Liver (tissue), 9 donors: ENCODE data around the gene EFCC1. TPM values are rescaled to one million over a fixed set of nuclear protein-coding genes. Genes with fewer than 3 reads are reported as not detected.

Experiments used
- DNase-seq: peaks from one replicate; pipeline ENCODE4 v3.0.0-alpha.2; 2017; ENCODE audit warnings: low spot score
- H3K27ac ChIP-seq, 2 donors: one replicate each; pipeline ENCODE4 v1.7.0; 2013; ENCODE audit warnings: inconsistent platforms in 2 of 2, low read length in 2 of 2, control low read depth in 1 of 2, low read depth in 1 of 2, mild to moderate bottlenecking in 1 of 2
- H3K27me3 ChIP-seq, 4 donors: one replicate each; pipeline versions ENCODE4 v1.6.1 to v1.7.0; 2013; ENCODE audit warnings: low read length in 3 of 4, inconsistent platforms in 1 of 4, mild to moderate bottlenecking in 1 of 4, moderate library complexity in 1 of 4; ENCODE audit not compliant: control insufficient read depth in 4 of 4, insufficient read depth in 4 of 4
- H3K36me3 ChIP-seq, 4 donors: one replicate each; pipeline versions ENCODE4 v1.6.1 to v1.7.0; 2013; ENCODE audit warnings: low read length in 3 of 4, mild to moderate bottlenecking in 3 of 4, low read depth in 1 of 4, moderate library complexity in 1 of 4; ENCODE audit not compliant: control insufficient read depth in 4 of 4, insufficient read depth in 3 of 4
- H3K4me1 ChIP-seq, 4 donors: one replicate each; pipeline versions ENCODE4 v1.6.1 to v1.7.0; 2013; ENCODE audit warnings: low read length in 3 of 4, mild to moderate bottlenecking in 3 of 4, moderate library complexity in 1 of 4; ENCODE audit not compliant: control insufficient read depth in 4 of 4, insufficient read depth in 4 of 4
- H3K4me3 ChIP-seq, 3 donors: one replicate each; pipeline versions ENCODE4 v1.6.1 to v1.7.0; 2013; ENCODE audit warnings: low read length in 3 of 3, control low read depth in 1 of 3, low read depth in 1 of 3, mild to moderate bottlenecking in 1 of 3
- H3K9ac ChIP-seq, 2 donors: one replicate each; pipeline ENCODE4 v1.7.0; 2013; ENCODE audit warnings: low read length in 2 of 2, mild to moderate bottlenecking in 2 of 2, moderate library complexity in 2 of 2, control low read depth in 1 of 2, low read depth in 1 of 2
- H3K9me3 ChIP-seq, 4 donors: one replicate each; pipeline versions ENCODE4 v1.6.1 to v1.7.0; 2013; ENCODE audit warnings: low read length in 3 of 4; ENCODE audit not compliant: control insufficient read depth in 4 of 4
- FOXA1 ChIP-seq: IDR thresholded peaks from 2 replicates; pipeline ENCODE4 v1.6.1; 2016; ENCODE audit warnings: antibody characterized with exemption
- FOXA2 ChIP-seq: IDR thresholded peaks from 2 replicates; pipeline ENCODE4 v1.6.1; 2016; ENCODE audit warnings: antibody characterized with exemption
- GABPA ChIP-seq, 2 donors: IDR thresholded peaks in 1 of 2; conservative IDR thresholded peaks in 1 of 2; 2 replicates each; pipeline ENCODE4 v1.6.1; 2016; ENCODE audit warnings: antibody characterized with exemption in 2 of 2, mild to moderate bottlenecking in 1 of 2, moderate library complexity in 1 of 2
- HNF4A ChIP-seq, 2 donors: conservative IDR thresholded peaks; 2 replicates each; pipeline ENCODE4 v1.6.1; 2016; ENCODE audit warnings: antibody characterized with exemption in 2 of 2, mild to moderate bottlenecking in 2 of 2
- HNF4G ChIP-seq: IDR thresholded peaks from 2 replicates; pipeline ENCODE4 v1.6.1; 2016; ENCODE audit warnings: antibody characterized with exemption
- JUND ChIP-seq, 2 donors: IDR thresholded peaks; 2 replicates each; pipeline ENCODE4 v1.6.1; 2016; ENCODE audit warnings: antibody characterized with exemption in 2 of 2
- RAD21 ChIP-seq, 2 donors: IDR thresholded peaks; 2 replicates each; pipeline ENCODE4 v1.6.1; 2016; ENCODE audit warnings: antibody characterized with exemption in 2 of 2, mild to moderate bottlenecking in 2 of 2
- RXRA ChIP-seq, 2 donors: IDR thresholded peaks; 2 replicates each; pipeline ENCODE4 v1.6.1; 2017 to 2018; ENCODE audit warnings: antibody characterized with exemption in 2 of 2, mild to moderate bottlenecking in 1 of 2
- SP1 ChIP-seq: IDR thresholded peaks from 2 replicates; pipeline ENCODE4 v1.6.1; 2018; ENCODE audit warnings: antibody characterized with exemption, mild to moderate bottlenecking
- TAF1 ChIP-seq: conservative IDR thresholded peaks from 2 replicates; pipeline ENCODE4 v1.6.1; 2016; ENCODE audit warnings: antibody characterized with exemption, mild to moderate bottlenecking
- WGBS: extraction: QIAGEN DNeasy Blood & Tissue Kit; methylation state at CpG from one replicate; pipeline ENCODE4 v1.1.7; 2013; 5-methylcytosine and 5-hydroxymethylcytosine counted together
- polyA plus RNA-seq, 2 donors: library from polyadenylated mRNA; stranded (reverse) in 1 of 2; unstranded in 1 of 2; fragments of 200-250 nt in 1 of 2; fragments of >200 nt in 1 of 2; fragmentation: Nextera tagmentation in 1 of 2; extraction: Ambion mirVana in 1 of 2; gene quantifications; one replicate each; pipeline versions ENCODE4 v1.2.1 to v1.2.3, GENCODE V29; 2013 to 2015
- total RNA-seq, 2 donors: library from RNA; depleted of rRNA; stranded (reverse); fragments of >200 nt; gene quantifications; one replicate each; pipeline ENCODE4 v1.2.3, GENCODE V29; 2014
- TF ChIP-seq, protein P1 (sequence below): IDR thresholded peaks from 2 replicates; pipeline ENCODE4 v1.6.1; 2016; ENCODE audit warnings: antibody characterized with exemption
- TF ChIP-seq, protein P2 (sequence below): IDR thresholded peaks from 2 replicates; pipeline ENCODE4 v1.6.1; 2016; ENCODE audit warnings: antibody characterized with exemption, mild to moderate bottlenecking
- TF ChIP-seq, protein P3 (sequence below): IDR thresholded peaks from 2 replicates; pipeline ENCODE4 v1.6.1; 2016; ENCODE audit warnings: antibody characterized with exemption
- TF ChIP-seq, protein P4 (sequence below): fragments of 150-350 bp; IDR thresholded peaks from 2 replicates; pipeline ENCODE4 v1.5.1; 2017; ENCODE audit warnings: improper control_type of control experiment, low read depth, low read length; ENCODE audit not compliant: missing input control
- donor health status: healthy.
- donor health status: healthy.
- donor health status: healthy.
- donor health status: healthy.
- donor health status: healthy.

EFCC1 gene
- total and polyA plus RNA-seq, 4 donors: 0.08 to 1.0 (median 0.24) TPM

DNA sequence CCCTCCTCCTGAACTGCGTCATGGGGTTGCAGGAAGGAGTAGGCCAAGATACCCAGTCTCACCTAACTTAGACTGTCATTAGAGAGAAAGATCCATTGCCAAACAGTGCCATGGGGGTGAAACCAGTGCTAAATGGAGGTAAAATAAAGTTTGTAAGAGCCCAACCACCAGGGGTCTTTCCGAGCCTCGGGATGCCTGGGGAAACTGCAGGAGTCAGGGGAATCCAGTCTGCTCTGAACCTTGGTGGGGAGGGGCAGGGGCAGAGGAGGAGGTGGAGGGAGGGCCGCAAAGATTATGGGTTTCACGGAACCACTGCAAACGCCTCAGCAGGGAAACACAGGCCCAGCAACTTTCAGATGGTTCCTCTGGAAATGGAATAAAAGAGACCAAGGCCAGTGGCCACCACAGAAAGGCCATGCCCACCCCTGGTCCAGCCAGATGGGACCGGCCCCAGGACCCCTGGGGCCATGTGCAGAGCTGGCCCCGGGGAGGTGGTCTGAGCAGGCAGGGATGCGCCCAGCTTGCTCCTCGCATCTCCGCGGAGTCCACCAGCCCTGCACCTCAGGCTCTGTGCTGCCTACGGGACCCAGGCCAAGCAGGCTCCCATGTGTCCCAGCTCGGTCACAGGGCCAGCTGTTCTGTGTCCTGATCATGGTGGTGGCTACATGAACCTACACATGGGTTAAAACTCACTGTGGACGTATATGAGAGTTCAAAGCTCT, 39.6 kb downstream of the EFCC1 start:
- H3K4me1 ChIP-seq: peaks cover 0 to 3% (median 2%) of the 10 kb centered on the region in 4 donors
- no peaks in the 10 kb centered on the region for H3K9me3 ChIP-seq
- no peaks in the 10 kb centered on the region for H3K36me3 ChIP-seq
- TF ChIP-seq, protein P1, sequence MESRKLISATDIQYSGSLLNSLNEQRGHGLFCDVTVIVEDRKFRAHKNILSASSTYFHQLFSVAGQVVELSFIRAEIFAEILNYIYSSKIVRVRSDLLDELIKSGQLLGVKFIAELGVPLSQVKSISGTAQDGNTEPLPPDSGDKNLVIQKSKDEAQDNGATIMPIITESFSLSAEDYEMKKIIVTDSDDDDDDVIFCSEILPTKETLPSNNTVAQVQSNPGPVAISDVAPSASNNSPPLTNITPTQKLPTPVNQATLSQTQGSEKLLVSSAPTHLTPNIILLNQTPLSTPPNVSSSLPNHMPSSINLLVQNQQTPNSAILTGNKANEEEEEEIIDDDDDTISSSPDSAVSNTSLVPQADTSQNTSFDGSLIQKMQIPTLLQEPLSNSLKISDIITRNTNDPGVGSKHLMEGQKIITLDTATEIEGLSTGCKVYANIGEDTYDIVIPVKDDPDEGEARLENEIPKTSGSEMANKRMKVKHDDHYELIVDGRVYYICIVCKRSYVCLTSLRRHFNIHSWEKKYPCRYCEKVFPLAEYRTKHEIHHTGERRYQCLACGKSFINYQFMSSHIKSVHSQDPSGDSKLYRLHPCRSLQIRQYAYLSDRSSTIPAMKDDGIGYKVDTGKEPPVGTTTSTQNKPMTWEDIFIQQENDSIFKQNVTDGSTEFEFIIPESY: no peak
- TF ChIP-seq TAF1 (no peak), FOXA2 (no peak), JUND (IDR thresholded peaks at IDR 0.05) (no peak), FOXA1 (no peak), HNF4G (no peak), GABPA (IDR thresholded peaks at IDR 0.05 in 1 of 2, conservative IDR thresholded peaks at IDR 0.05 in 1 of 2) (no peak)
- TF ChIP-seq, protein P2, sequence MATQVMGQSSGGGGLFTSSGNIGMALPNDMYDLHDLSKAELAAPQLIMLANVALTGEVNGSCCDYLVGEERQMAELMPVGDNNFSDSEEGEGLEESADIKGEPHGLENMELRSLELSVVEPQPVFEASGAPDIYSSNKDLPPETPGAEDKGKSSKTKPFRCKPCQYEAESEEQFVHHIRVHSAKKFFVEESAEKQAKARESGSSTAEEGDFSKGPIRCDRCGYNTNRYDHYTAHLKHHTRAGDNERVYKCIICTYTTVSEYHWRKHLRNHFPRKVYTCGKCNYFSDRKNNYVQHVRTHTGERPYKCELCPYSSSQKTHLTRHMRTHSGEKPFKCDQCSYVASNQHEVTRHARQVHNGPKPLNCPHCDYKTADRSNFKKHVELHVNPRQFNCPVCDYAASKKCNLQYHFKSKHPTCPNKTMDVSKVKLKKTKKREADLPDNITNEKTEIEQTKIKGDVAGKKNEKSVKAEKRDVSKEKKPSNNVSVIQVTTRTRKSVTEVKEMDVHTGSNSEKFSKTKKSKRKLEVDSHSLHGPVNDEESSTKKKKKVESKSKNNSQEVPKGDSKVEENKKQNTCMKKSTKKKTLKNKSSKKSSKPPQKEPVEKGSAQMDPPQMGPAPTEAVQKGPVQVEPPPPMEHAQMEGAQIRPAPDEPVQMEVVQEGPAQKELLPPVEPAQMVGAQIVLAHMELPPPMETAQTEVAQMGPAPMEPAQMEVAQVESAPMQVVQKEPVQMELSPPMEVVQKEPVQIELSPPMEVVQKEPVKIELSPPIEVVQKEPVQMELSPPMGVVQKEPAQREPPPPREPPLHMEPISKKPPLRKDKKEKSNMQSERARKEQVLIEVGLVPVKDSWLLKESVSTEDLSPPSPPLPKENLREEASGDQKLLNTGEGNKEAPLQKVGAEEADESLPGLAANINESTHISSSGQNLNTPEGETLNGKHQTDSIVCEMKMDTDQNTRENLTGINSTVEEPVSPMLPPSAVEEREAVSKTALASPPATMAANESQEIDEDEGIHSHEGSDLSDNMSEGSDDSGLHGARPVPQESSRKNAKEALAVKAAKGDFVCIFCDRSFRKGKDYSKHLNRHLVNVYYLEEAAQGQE: no peak
- no peak overlapping the region for H3K27ac ChIP-seq
- no peak overlapping the region for H3K4me3 ChIP-seq
- no peaks in the 10 kb centered on the region for H3K27me3 ChIP-seq
- 94% methylated on average over 15 of the region's 15 CpGs for WGBS
- no peak overlapping the region for H3K9ac ChIP-seq
- DNase-seq: no peak

DNA sequence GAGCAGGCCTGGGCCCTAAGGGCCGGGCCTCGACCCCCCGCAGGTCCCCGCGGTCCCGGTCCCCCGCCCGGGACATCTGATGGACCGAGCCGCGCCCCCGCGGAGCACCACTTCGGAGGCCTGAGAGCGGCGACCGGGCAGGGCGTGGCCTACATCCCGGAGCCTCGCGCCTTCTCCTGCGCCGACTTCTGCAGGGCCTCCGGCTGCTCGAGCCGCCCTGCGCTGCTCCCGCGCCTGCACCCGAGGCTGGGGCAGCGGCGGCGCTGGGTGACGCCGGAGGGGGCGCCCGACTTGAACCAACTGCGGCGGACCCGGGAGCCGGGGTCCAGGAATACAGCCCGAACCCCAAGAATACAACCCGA, 44.6 kb downstream of the EFCC1 start:
- TF ChIP-seq HNF4A (conservative IDR thresholded peaks at IDR 0.05) (no peak), HNF4G (no peak), FOXA1 (no peak), FOXA2 (no peak)
- 11% methylated on average over 43 of the region's 43 CpGs for WGBS
- Histone ChIP-seq H3K27ac (no peak overlapping the region), H3K27me3 (no peaks in the 10 kb centered on the region), H3K4me3 (peak overlapping the region in 1 of 3 donors; percentile 37), H3K9me3 (no peaks in the 10 kb centered on the region), H3K9ac (no peak overlapping the region), H3K36me3 (no peaks in the 10 kb centered on the region), H3K4me1 (peaks cover 0 to 6% (median 4%) of the 10 kb centered on the region in 4 donors)
- DNase-seq: no peak

DNA sequence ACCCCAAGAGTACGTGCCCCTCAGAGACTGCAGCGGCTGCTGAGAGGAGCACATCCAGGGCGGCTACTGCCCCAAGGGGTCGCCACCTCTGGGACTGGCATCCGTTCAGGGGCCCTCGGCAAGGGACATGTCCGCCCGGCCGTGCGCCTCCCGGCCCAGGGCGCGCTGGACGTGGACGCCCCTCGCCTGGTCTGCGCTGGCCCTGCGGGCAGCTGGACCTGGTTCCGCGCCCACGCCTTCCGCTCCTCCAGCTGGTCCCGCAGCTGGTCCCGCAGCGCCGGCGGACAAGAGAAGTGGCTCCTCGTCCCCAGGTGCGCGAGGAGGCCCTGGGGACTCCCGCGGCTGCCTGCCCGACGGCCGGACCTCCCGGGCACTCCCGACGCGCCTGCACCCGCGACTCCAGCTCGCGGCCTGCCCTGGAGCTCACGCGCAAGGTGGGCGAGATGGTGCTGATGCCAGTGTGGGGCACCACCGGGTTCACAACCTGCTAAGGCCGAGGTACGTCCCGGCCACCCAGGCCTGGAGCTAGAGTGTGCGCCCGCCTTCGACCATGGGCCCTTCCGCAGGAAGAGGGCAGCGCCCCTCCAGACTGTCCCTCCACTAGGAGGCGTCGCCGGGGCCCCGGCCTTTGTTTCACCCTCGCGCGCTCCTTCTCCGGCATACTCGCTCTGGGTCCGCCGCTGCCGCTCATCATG, 45.1 kb downstream of the EFCC1 start:
- Histone ChIP-seq H3K9me3 (no peaks in the 10 kb centered on the region), H3K27ac (no peak overlapping the region), H3K4me3 (peak overlapping the region in 1 of 3 donors; percentile 37), H3K9ac (no peak overlapping the region), H3K27me3 (no peaks in the 10 kb centered on the region), H3K36me3 (no peaks in the 10 kb centered on the region), H3K4me1 (peaks cover 0 to 6% (median 4%) of the 10 kb centered on the region in 4 donors)
- WGBS: 32% methylated on average over 67 of the region's 67 CpGs
- no peak for DNase-seq
- TF ChIP-seq RAD21 (IDR thresholded peaks at IDR 0.05): no peak
- TF ChIP-seq, protein P3, sequence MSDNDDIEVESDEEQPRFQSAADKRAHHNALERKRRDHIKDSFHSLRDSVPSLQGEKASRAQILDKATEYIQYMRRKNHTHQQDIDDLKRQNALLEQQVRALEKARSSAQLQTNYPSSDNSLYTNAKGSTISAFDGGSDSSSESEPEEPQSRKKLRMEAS: no peak
- no peak for TF ChIP-seq JUND (IDR thresholded peaks at IDR 0.05)
- no peak for TF ChIP-seq HNF4A (conservative IDR thresholded peaks at IDR 0.05)
- TF ChIP-seq, protein P2: no peak
- TF ChIP-seq, protein P4, sequence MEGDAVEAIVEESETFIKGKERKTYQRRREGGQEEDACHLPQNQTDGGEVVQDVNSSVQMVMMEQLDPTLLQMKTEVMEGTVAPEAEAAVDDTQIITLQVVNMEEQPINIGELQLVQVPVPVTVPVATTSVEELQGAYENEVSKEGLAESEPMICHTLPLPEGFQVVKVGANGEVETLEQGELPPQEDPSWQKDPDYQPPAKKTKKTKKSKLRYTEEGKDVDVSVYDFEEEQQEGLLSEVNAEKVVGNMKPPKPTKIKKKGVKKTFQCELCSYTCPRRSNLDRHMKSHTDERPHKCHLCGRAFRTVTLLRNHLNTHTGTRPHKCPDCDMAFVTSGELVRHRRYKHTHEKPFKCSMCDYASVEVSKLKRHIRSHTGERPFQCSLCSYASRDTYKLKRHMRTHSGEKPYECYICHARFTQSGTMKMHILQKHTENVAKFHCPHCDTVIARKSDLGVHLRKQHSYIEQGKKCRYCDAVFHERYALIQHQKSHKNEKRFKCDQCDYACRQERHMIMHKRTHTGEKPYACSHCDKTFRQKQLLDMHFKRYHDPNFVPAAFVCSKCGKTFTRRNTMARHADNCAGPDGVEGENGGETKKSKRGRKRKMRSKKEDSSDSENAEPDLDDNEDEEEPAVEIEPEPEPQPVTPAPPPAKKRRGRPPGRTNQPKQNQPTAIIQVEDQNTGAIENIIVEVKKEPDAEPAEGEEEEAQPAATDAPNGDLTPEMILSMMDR: no peak
- no peak for TF ChIP-seq SP1
- no peak for TF ChIP-seq RXRA (IDR thresholded peaks at IDR 0.05)
